ENCODE results near the gene TRAF3IP1. TPM values are rescaled to one million over a fixed set of nuclear protein-coding genes. Genes with fewer than 3 reads are reported as not detected.

Gene TRAF3IP1
- total RNA-seq, 4 donors from 2014 or later: 1.1 to 14.1 (median 10.4) TPM

DNA sequence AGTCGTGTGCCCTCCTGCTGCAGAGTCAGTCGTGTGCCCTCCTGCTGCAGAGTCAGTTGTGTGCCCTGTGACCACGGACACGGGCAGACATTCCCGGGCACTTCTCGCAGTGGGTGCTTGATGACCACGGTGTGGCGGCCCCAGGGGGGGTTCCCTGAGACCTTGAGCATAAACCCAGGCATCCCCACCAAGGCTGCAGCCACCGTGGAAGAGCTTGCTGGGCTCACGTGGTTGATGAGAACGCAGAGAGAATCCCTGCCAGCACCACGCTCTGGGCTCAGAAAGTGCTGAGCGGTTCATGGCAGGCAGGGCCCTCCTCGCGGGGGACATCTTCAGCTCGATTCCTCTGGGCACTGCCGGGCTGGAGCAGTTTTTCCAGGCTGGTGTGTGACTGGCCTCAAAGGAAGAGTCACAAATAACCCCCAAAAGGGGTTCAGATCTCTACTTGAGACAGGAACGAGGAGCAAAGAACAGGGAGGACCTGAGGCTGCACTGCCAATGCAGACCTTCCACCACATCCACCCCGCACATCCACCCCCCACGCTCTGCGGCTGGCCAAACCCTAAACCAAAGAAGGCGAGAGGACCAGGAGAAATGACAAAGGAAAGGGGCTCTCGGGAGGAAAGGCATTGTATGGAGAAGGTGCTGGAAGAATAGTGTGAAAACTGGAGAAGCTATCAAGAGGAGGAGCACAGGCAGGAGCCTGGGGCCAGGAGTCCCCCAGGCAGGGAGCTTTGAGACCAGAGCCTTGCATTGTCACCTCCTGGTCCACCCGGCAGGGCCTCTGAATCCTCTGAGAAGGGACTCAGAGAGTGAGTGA is 23.5 kb upstream of the TRAF3IP1 start:
- Histone ChIP-seq H3K9me3 (no peaks in the 10 kb centered on the region), H3K4me3 (no peak overlapping the region), H3K27ac (no peak overlapping the region), H3K27me3 (no peaks in the 10 kb centered on the region), H3K4me1 (peaks cover 5 to 37% (median 30%) of the 10 kb centered on the region in 4 donors), H3K36me3 (no peaks in the 10 kb centered on the region)
- intact Hi-C loops (cut with DNase I; ENCODE audit: low total_unique reads) (no loop called here), in situ Hi-C loops (cut with MboI; ENCODE audit: low pct_ligation_motif_present in 1 of 4, low pct_unique_long_range_greater_than_20kb in 1 of 4, low sequenced_read_pairs in 3 of 4) (no loop called here)
- WGBS, 2 donors (ENCODE audit: low coverage in 1 of 2): 83 to 91% methylated on average over 1 to 17 of the region's 24 CpGs
- no peak for TF ChIP-seq EP300 (IDR thresholded peaks at IDR 0.05; ENCODE audit: low read depth)
- no peak for TF ChIP-seq POLR2AphosphoS5 (IDR thresholded peaks at IDR 0.05)
- TF ChIP-seq POLR2A (IDR thresholded peaks at IDR 0.05): no peak
- TF ChIP-seq, protein P1, sequence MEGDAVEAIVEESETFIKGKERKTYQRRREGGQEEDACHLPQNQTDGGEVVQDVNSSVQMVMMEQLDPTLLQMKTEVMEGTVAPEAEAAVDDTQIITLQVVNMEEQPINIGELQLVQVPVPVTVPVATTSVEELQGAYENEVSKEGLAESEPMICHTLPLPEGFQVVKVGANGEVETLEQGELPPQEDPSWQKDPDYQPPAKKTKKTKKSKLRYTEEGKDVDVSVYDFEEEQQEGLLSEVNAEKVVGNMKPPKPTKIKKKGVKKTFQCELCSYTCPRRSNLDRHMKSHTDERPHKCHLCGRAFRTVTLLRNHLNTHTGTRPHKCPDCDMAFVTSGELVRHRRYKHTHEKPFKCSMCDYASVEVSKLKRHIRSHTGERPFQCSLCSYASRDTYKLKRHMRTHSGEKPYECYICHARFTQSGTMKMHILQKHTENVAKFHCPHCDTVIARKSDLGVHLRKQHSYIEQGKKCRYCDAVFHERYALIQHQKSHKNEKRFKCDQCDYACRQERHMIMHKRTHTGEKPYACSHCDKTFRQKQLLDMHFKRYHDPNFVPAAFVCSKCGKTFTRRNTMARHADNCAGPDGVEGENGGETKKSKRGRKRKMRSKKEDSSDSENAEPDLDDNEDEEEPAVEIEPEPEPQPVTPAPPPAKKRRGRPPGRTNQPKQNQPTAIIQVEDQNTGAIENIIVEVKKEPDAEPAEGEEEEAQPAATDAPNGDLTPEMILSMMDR (IDR thresholded peaks at IDR 0.05): no peak
- DNase-seq: no peak

DNA sequence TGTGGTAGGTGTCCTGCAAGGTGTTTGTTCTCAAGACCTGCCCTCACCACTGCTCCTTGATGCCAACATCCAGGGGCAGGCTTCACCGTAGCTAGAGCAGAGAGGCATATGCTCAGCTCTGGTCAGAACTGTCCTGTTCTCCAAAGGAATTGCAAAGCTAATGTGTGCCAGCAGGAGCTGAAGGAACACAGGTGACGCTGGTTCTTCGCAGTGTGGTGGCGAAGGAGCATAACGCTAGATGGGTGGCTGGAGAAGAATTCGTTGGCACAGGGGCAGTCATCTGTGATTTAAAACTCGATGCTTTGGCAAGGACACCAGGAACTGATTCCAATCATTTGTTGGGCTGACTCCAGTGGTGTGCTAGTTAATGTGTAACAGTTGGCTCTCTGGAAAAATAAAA is 20.5 kb upstream of the TRAF3IP1 start:
- H3K9me3 ChIP-seq: no peaks in the 10 kb centered on the region
- no peaks in the 10 kb centered on the region for H3K36me3 ChIP-seq
- TF ChIP-seq POLR2A (IDR thresholded peaks at IDR 0.05): no peak
- no peak for TF ChIP-seq EP300 (IDR thresholded peaks at IDR 0.05; ENCODE audit: low read depth)
- peak in 1 of 3 donors; percentile 21 for TF ChIP-seq POLR2AphosphoS5 (IDR thresholded peaks at IDR 0.05)
- TF ChIP-seq, protein P1 (IDR thresholded peaks at IDR 0.05): peak in 1 of 5 experiments; percentile 25
- in situ Hi-C loops (cut with MboI; ENCODE audit: low pct_ligation_motif_present in 1 of 4, low pct_unique_long_range_greater_than_20kb in 1 of 4, low sequenced_read_pairs in 3 of 4) (no loop called here), intact Hi-C loops (cut with DNase I; ENCODE audit: low total_unique reads) (no loop called here)
- DNase-seq: peak; percentile 59
- peaks cover 5 to 27% (median 21%) of the 10 kb centered on the region in 4 donors for H3K4me1 ChIP-seq
- peak overlapping the region; percentile 64 to 80 (median 66) for H3K27ac ChIP-seq
- no peaks in the 10 kb centered on the region for H3K27me3 ChIP-seq
- WGBS, 2 donors (ENCODE audit: low coverage in 1 of 2): 41% methylated on average over 7 of the region's 7 CpGs; no CpG with 5 or more reads in 1 of the 2 donors
- no peak overlapping the region for H3K4me3 ChIP-seq

DNA sequence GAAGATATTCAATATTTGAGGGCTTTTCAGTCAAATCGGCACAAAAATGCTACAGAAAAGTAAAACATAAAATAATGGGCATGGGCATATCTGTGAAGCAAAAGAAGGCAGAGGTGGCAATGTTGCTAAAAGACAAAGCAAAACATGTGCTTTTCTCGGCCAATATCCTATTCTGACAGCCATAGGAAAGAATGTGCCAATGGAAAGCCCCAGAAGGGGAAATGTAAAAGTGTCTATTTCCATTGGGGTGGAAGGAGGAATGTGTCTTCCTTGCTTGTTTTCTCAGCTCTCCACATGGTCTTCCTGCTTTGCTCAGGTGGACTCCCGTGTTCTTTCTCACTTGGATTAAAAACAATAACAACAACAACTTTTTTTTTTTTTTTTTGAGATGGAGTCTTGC is 18.2 kb upstream of the TRAF3IP1 start:
- intact Hi-C loops (cut with DNase I; ENCODE audit: low total_unique reads): no loop called here
- Histone ChIP-seq H3K4me1 (peaks cover 5 to 35% (median 22%) of the 10 kb centered on the region in 4 donors), H3K36me3 (no peaks in the 10 kb centered on the region), H3K4me3 (no peak overlapping the region), H3K27ac (no peak overlapping the region), H3K9me3 (no peaks in the 10 kb centered on the region), H3K27me3 (no peaks in the 10 kb centered on the region)
- DNase-seq: no peak
- no peak for TF ChIP-seq POLR2A (IDR thresholded peaks at IDR 0.05)
- TF ChIP-seq, protein P1 (IDR thresholded peaks at IDR 0.05): no peak
- no peak for TF ChIP-seq POLR2AphosphoS5 (IDR thresholded peaks at IDR 0.05)
- TF ChIP-seq EP300 (IDR thresholded peaks at IDR 0.05; ENCODE audit: low read depth): no peak
- in situ Hi-C loops (cut with MboI; ENCODE audit: low pct_ligation_motif_present in 1 of 4, low pct_unique_long_range_greater_than_20kb in 1 of 4, low sequenced_read_pairs in 3 of 4): no loop called here
- 69 to 79% methylated on average over 2 to 3 of the region's 3 CpGs for WGBS, 2 donors (ENCODE audit: low coverage in 1 of 2)

DNA sequence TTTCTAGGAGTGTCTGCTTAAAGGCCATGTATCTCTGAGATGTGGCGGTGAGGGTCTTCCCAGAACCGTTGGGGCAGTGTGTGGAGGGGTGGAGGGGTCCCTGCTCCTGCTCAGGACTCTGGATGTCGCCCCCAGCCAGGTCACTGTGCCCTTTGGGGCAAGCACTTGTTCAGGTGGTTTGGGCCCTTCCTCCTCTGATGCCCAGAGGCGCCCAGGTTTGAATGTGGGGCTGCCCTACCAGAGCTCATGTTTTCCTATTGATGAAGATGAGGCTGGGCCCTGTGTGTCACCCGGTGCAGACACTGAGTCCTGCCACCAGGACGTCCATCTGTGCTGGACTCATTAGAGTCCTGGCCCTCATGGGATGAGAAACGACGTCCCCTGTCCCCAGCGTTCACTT is 17.6 kb upstream of the TRAF3IP1 start:
- H3K27ac ChIP-seq: no peak overlapping the region
- no peaks in the 10 kb centered on the region for H3K27me3 ChIP-seq
- in situ Hi-C loops (cut with MboI; ENCODE audit: low pct_ligation_motif_present in 1 of 4, low pct_unique_long_range_greater_than_20kb in 1 of 4, low sequenced_read_pairs in 3 of 4): no loop called here
- intact Hi-C loops (cut with DNase I; ENCODE audit: low total_unique reads): no loop called here
- no peak overlapping the region for H3K4me3 ChIP-seq
- H3K36me3 ChIP-seq: no peaks in the 10 kb centered on the region
- DNase-seq: no peak
- H3K4me1 ChIP-seq: peaks cover 5 to 35% (median 22%) of the 10 kb centered on the region in 4 donors
- no peaks in the 10 kb centered on the region for H3K9me3 ChIP-seq
- 91% methylated on average over 9 of the region's 9 CpGs; no CpG with 5 or more reads in 1 of the 2 donors for WGBS, 2 donors (ENCODE audit: low coverage in 1 of 2)
- TF ChIP-seq, protein P1 (IDR thresholded peaks at IDR 0.05): no peak
